Gastrocnemius medialis (tissue), 4 donors: ENCODE data around the gene PRKG1. TPM values are rescaled to one million over a fixed set of nuclear protein-coding genes. Genes with fewer than 3 reads are reported as not detected.

Experiments
- ATAC-seq, 2 donors: fragments of 150-250 bp; one replicate each; pipeline ENCODE4 v1.9.1; 2016
- DNase-seq, 2 donors: peaks; one replicate each; pipeline ENCODE4 v3.0.0-alpha.2; 2019
- H3K27ac ChIP-seq, 4 donors: fragments of 200-600 bp; sonication (generic); 1 replicate in 1 of 4; 2 replicates in 3 of 4; pipeline ENCODE4 v1.5.1; 2016 to 2018; ENCODE audit warnings: mild to moderate bottlenecking in 2 of 4, moderate library complexity in 1 of 4
- H3K27me3 ChIP-seq, 3 donors: fragments of 200-600 bp; sonication (generic) in 2 of 3; 1 replicate in 1 of 3; 2 replicates in 2 of 3; pipeline versions ENCODE4 v1.5.1 to v1.6.0; 2016 to 2019; ENCODE audit warnings: mild to moderate bottlenecking in 1 of 3, moderate library complexity in 1 of 3
- H3K36me3 ChIP-seq, 2 donors: fragments of 200-600 bp; sonication (generic) in 1 of 2; one replicate each; pipeline ENCODE4 v1.5.1; 2017 to 2018
- H3K4me1 ChIP-seq, 2 donors: fragments of 200-600 bp; sonication (generic) in 1 of 2; one replicate each; pipeline ENCODE4 v1.5.1; 2016 to 2017; ENCODE audit warnings: mild to moderate bottlenecking in 2 of 2
- H3K4me3 ChIP-seq, 4 donors: fragments of 200-600 bp; sonication (generic) in 3 of 4; 1 replicate in 1 of 4; 2 replicates in 3 of 4; pipeline ENCODE4 v1.5.1; 2016 to 2019; ENCODE audit warnings: mild to moderate bottlenecking in 2 of 4
- H3K9me3 ChIP-seq, 3 donors: fragments of 200-600 bp; sonication (generic) in 2 of 3; 1 replicate in 1 of 3; 2 replicates in 2 of 3; pipeline ENCODE4 v1.5.1; 2016 to 2019
- CTCF ChIP-seq, 5 experiments: fragments of 450-650 bp in 3 of 5; fragments of 200-600 bp in 2 of 5; sonication (generic) in 2 of 5; IDR thresholded peaks in 4 of 5; conservative IDR thresholded peaks in 1 of 5; 1 replicate in 4 of 5; 2 replicates in 1 of 5; pipeline ENCODE4 v1.5.1; 2016 to 2019; ENCODE audit warnings: antibody characterized with exemption in 5 of 5, mild to moderate bottlenecking in 3 of 5, moderate library complexity in 3 of 5
- POLR2A ChIP-seq, 2 donors: fragments of 450-650 bp; IDR thresholded peaks; one replicate each; pipeline ENCODE4 v1.6.1; 2017; ENCODE audit warnings: antibody characterized with exemption in 2 of 2, mild to moderate bottlenecking in 2 of 2, moderate library complexity in 2 of 2
- in situ Hi-C, 4 donors: fragments of 200-750 bp; cut with MboI; loops; one replicate each; pipeline versions ENCODE4 v1.15.0 to v1.8.0; 2017; ENCODE audit warnings: low sequenced_read_pairs in 4 of 4
- intact Hi-C: fragments of 100-400 bp; cut with DNase I; formaldehyde crosslinking; loops from one replicate; pipeline ENCODE4 v1.15.1; 2023; ENCODE audit warnings: low total_unique reads
- microRNA counts, 2 donors: library from miRNA; unstranded; fragments of <30 nt; microRNA quantifications; one replicate each; lab custom pipeline; 2016
- microRNA-seq, 2 donors: library from miRNA; unstranded; fragments of <30 nt; microRNA quantifications; one replicate each; pipeline ENCODE4, GENCODE V29; 2016; ENCODE audit warnings: borderline replicate concordance in 2 of 2
- total RNA-seq, 4 donors: library from RNA; depleted of rRNA; stranded (reverse); fragments of >200 nt; gene quantifications; one replicate each; pipeline versions ENCODE4 v1.1.0 to v1.2.3, GENCODE V29; 2016

Gene PRKG1
- total RNA-seq, 4 donors from 2014 or later, result 10.4 to 39.4 (median 25.1) TPM

DNA sequence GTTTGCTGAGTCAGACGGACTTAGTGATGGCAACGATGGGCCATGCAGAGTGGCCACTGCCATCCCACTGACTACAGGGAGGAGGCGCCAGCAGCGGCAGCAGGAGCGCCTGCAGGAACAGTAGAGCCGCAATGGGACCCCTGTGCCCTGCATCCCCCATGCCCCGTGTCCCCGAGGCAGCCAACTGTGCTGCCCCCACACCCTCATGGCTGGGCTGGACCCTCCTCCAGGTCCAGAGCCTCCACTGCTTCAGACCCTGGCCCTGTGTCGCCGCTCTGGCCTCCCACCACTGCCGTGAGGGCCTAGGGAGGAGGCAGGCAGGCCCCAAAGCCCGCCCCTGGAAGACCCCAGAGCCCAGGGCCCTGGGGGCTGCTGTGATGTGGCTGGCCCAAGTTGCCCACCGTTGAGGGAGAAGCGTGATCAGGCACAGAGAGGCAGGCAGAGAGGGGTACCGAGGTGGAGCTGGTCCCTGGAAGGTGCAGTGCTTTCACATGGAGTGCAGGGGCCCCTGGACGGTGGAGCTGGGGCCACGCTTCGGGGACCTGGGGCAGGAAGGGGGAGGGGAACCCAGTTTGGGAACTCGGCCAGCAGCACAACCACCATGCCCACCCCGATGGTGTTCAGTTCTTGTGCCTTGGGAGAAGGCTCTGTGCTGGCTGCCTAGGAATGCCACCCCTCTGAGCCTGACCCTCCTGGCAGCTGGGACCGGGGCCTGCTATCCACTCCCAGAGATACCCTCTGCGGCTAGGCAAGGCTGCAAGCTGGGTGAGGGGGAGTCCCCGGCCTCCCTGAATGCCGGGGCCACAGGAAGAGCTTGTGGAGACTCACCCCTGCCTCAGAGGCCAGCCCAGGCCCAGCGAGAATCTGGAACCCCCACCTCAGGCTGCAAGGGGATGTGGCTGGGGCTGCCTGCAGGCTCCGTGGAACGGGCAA is 1272.4 kb downstream of the PRKG1 start:
- no peaks in the 10 kb centered on the region for H3K27me3 ChIP-seq
- no peak for TF ChIP-seq CTCF (IDR thresholded peaks at IDR 0.05 in 4 of 5, conservative IDR thresholded peaks at IDR 0.05 in 1 of 5)
- DNase-seq, result no peak

GRCh38 chr10:52347327-52347667 is 1273.0 kb downstream of the PRKG1 start:
- DNase-seq, result peak in 1 of 2 donors; percentile 8
- Histone ChIP-seq H3K27me3 (no peaks in the 10 kb centered on the region), H3K36me3 (no peaks in the 10 kb centered on the region), H3K27ac (no peak overlapping the region), H3K9me3 (no peaks in the 10 kb centered on the region), H3K4me3 (no peak overlapping the region), H3K4me1 (no peaks in the 10 kb centered on the region)
- no peak for TF ChIP-seq POLR2A (IDR thresholded peaks at IDR 0.05)
- no peak for TF ChIP-seq CTCF (IDR thresholded peaks at IDR 0.05 in 4 of 5, conservative IDR thresholded peaks at IDR 0.05 in 1 of 5)
- in situ Hi-C loops (no loop called here), intact Hi-C loops (no loop called here)
- ATAC-seq, result no peak

More for the DNA sequence above, 1272.4 kb downstream of the PRKG1 start:
- H3K4me3 ChIP-seq, result no peak overlapping the region
- ATAC-seq, result no peak
- in situ Hi-C loops (no loop called here), intact Hi-C loops (no loop called here)
- H3K9me3 ChIP-seq, result no peaks in the 10 kb centered on the region
- H3K4me1 ChIP-seq, result no peaks in the 10 kb centered on the region
- no peaks in the 10 kb centered on the region for H3K36me3 ChIP-seq
- no peak overlapping the region for H3K27ac ChIP-seq

MicroRNAs within 50 kb of the gene (microRNA counts, 767-probe panel; counts per million panel counts)
- microRNA hsa-miR-605 (lab: Ali Mortazavi, UCI), result 356 to 448 counts per million in 2 donors

Small RNAs within 50 kb of the gene (microRNA-seq; reads per million reads assigned to microRNA genes)
- 4.3 to 7.1 reads per million in 2 donors for gene MIR605

Other genes starting within 250 kb of the PRKG1 start
- gene A1CF, start 188.9 kb upstream of the PRKG1 start, total RNA-seq, result under 1 TPM in 3 of 4 donors, not detected in 1; 0.20 to 0.36 (median 0.31) TPM